NCI-H2196 treated with DMSO at 0.1 percent for 48 hours (cell line): ENCODE results near the gene LGALS3BP.

Experiments used
- DNase-seq: peaks from one replicate; lab custom pipeline; 2025; ENCODE audit not compliant: unreplicated experiment; lab: John Stamatoyannopoulos, UW

The LGALS3BP gene

DNA sequence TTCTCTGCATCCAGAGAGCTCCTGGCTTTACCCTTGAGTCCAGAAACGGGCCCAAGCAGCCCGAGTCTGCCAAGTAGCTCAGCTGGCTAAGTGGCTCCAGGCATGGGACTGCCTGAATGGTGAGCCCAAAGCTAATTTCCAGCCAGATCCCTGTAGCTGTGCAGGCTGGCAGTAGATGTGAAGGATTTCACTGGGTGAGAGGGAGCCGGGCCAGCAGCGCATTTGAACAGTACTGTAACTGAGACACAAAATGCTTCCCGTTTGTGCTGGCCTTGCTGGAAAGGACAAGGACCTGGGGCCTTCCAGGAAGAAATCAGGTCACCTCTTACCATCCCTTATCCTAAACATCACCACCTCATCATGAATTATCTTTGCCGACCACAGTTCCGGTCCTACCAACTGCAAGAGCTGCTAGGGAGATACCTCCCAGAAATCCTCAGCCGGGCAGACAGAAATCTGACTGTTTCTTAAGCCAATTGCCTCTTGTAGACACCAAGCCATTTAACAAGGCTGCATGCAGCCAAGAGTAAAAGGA is 58.2 kb downstream of the LGALS3BP start:
- DNase-seq = no peak
